Measurements from ENCODE around the gene ZC3H12C. TPM values are rescaled to one million over a fixed set of nuclear protein-coding genes. Genes with fewer than 3 reads are reported as not detected.
"Not testable (repeated sequence)": the region's sequence is repeated elsewhere in the genome, so short reads cannot be mapped to it uniquely, and the experiment has no call there.

ZC3H12C gene
- total RNA-seq, 1 donor from 2014 or later = 6.3 TPM

- H3K4me3 ChIP-seq = no peak overlapping the region
- TF ChIP-seq, protein P1, sequence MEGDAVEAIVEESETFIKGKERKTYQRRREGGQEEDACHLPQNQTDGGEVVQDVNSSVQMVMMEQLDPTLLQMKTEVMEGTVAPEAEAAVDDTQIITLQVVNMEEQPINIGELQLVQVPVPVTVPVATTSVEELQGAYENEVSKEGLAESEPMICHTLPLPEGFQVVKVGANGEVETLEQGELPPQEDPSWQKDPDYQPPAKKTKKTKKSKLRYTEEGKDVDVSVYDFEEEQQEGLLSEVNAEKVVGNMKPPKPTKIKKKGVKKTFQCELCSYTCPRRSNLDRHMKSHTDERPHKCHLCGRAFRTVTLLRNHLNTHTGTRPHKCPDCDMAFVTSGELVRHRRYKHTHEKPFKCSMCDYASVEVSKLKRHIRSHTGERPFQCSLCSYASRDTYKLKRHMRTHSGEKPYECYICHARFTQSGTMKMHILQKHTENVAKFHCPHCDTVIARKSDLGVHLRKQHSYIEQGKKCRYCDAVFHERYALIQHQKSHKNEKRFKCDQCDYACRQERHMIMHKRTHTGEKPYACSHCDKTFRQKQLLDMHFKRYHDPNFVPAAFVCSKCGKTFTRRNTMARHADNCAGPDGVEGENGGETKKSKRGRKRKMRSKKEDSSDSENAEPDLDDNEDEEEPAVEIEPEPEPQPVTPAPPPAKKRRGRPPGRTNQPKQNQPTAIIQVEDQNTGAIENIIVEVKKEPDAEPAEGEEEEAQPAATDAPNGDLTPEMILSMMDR (IDR thresholded peaks at IDR 0.05) = no peak
- H3K9me3 ChIP-seq = no peaks in the 10 kb centered on the region
- H3K27me3 ChIP-seq = no peaks in the 10 kb centered on the region
- H3K4me1 ChIP-seq = no peaks in the 10 kb centered on the region
- H3K36me3 ChIP-seq = no peaks in the 10 kb centered on the region
- H3K27ac ChIP-seq = no peak overlapping the region
- intact Hi-C loops (cut with DNase I) = no loop called here
- no peak for DNase-seq (ENCODE audit: low spot score in 2 of 2)
Measured at GRCh38 chr11:110199184-110199981, 106.2 kb downstream of the ZC3H12C start.

- no peaks in the 10 kb centered on the region for H3K36me3 ChIP-seq
- TF ChIP-seq, protein P1 (IDR thresholded peaks at IDR 0.05) = no peak
- DNase-seq (ENCODE audit: low spot score in 2 of 2) = no peak
- intact Hi-C loops (cut with DNase I) = loop anchor here (10.0 kb wide), 1 partner anchor 1035 kb away; no protein-coding TSS in a partner anchor
- H3K27me3 ChIP-seq = no peaks in the 10 kb centered on the region
- H3K4me1 ChIP-seq = no peaks in the 10 kb centered on the region
- H3K9me3 ChIP-seq = no peaks in the 10 kb centered on the region
- no peak overlapping the region for H3K27ac ChIP-seq
- no peak overlapping the region for H3K4me3 ChIP-seq
Measured at GRCh38 chr11:110200241-110200640, 107.0 kb downstream of the ZC3H12C start.

- Histone ChIP-seq H3K27ac (no peak overlapping the region), H3K27me3 (no peaks in the 10 kb centered on the region), H3K36me3 (no peaks in the 10 kb centered on the region), H3K4me3 (no peak overlapping the region), H3K9me3 (no peaks in the 10 kb centered on the region), H3K4me1 (no peaks in the 10 kb centered on the region)
- intact Hi-C loops (cut with DNase I) = loop anchor here (1.0 to 10.0 kb wide), 3 partner anchors 175 to 1034 kb away; no protein-coding TSS in a partner anchor
- no peak for DNase-seq (ENCODE audit: low spot score in 2 of 2)
- TF ChIP-seq, protein P1 (IDR thresholded peaks at IDR 0.05) = no peak
Measured at GRCh38 chr11:110200836-110201235, 107.6 kb downstream of the ZC3H12C start.

DNA sequence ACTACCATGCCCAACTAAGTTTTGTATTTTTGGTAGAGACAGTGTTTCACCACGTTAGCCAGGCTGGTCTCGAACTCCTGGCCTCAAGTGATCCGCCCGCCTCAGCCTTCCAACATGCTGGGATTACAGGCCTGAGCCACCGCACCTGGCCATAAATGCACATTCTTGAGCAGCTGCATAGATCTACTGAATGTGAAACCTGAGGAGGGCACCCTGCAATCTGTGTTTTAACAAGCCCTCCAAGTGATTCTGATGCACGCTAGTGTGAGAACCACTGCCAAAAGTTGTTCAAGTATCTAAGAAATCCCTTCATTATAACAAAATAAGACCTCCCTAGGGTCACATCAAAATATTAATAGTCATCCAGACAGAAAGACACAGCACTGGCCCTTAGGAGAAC is 113.9 kb downstream of the ZC3H12C start:
- Histone ChIP-seq H3K27ac (no peak overlapping the region), H3K9me3 (no peaks in the 10 kb centered on the region), H3K27me3 (no peaks in the 10 kb centered on the region), H3K4me3 (no peak overlapping the region), H3K36me3 (no peaks in the 10 kb centered on the region), H3K4me1 (no peaks in the 10 kb centered on the region)
- no peak for DNase-seq (ENCODE audit: low spot score in 2 of 2)
- TF ChIP-seq, protein P1 (IDR thresholded peaks at IDR 0.05) = no peak
- intact Hi-C loops (cut with DNase I) = loop anchor here (10.0 kb wide), 1 partner anchor 1028 kb away; no protein-coding TSS in a partner anchor

GRCh38 chr11:110208678-110209312 is 115.6 kb downstream of the ZC3H12C start:
- intact Hi-C loops (cut with DNase I) = loop anchor here (10.0 kb wide), 1 partner anchor 1026 kb away; no protein-coding TSS in a partner anchor
- H3K27ac ChIP-seq; DNase-seq (ENCODE audit: low spot score in 2 of 2); H3K9me3 ChIP-seq; H3K27me3 ChIP-seq; H3K36me3 ChIP-seq; H3K4me1 ChIP-seq; H3K4me3 ChIP-seq: not testable (repeated sequence)

GRCh38 chr11:110209313-110209694 is 116.1 kb downstream of the ZC3H12C start:
- H3K9me3 ChIP-seq; DNase-seq (ENCODE audit: low spot score in 2 of 2); H3K36me3 ChIP-seq; H3K27ac ChIP-seq; H3K4me1 ChIP-seq; H3K4me3 ChIP-seq; H3K27me3 ChIP-seq: not testable (repeated sequence)
- intact Hi-C loops (cut with DNase I) = loop anchor here (10.0 kb wide), 1 partner anchor 1025 kb away; no protein-coding TSS in a partner anchor
